DMS153 treated with DMSO at 0.1 percent for 48 hours (cell line): ENCODE results near the gene WWOX.

ENCODE experiments used
- DNase-seq: peaks from one replicate; lab custom pipeline; 2025; ENCODE audit not compliant: unreplicated experiment; lab: John Stamatoyannopoulos, UW

The WWOX gene

DNA sequence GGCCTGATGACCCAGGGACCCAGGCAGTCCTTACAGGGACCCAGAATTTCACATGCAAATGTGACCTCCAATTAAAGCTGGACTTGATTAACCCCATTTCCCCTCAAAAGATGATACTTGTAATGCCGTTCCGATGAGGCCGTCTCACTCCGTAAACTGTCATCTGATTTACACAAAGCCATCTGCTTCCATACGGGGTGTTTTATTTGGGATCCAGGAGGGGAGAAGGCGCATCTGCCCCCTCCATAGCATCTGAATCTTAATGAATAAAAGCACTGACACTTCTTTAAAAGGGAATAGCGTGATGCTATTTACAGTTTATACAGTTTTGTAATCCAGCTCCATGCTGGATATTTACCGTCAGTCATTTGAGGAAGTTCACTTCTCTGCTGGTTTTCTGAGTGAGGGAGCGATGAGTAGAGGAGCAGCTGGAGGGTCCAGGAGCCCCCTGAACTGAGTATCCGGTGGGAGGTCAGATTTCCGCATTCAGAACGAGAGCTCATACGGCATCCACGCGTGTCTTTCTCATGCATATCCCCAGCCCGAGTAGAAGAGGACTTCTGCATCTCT, 452.7 kb downstream of the WWOX start:
- DNase-seq = peak; percentile 69

GRCh38 chr16:78552716-78553115, 453.3 kb downstream of the WWOX start:
- DNase-seq = peak; percentile 32

GRCh38 chr16:78553268-78554039, 454.0 kb downstream of the WWOX start:
- no peak for DNase-seq

GRCh38 chr16:78556421-78556820, 457.0 kb downstream of the WWOX start:
- DNase-seq = no peak

DNA sequence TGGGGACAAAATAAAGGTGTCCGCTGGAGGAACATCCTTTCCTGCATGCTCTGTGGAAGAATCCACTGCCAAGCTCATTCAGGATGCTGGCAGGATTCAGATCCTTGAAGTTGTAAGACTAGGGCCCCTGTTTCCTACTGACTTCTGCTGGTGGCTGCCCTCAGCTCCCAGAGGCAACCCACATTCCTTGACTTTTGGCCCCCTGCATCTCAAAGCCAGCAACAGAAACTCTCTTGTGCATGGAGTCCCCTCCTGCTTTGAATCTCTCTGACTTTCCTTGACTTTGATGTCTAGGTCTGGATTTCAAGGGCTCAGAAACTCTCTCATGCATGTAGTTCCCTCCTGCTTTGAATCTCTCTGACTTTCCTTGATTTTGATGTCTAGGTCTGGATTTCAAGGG, 461.5 kb downstream of the WWOX start:
- DNase-seq = no peak

DNA sequence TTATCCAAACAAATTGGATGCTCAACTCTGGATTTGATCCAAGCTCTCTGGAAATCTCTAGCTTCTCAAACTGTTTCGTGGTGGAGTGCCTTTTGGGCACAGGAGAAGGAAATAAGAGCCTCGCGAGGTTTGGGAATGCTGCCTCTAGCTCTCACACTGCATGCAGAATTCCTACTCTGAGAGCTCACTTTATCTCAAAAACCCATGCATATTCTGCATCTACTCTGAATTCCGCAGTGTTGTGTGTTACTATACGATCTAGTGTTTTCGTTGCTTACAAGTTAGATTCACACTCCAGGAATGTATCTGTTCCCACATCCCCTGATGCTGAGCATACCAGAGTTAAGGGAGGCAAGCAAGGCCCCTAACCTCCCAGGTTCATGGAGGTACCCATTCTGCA, 462.7 kb downstream of the WWOX start:
- DNase-seq = no peak

GRCh38 chr16:78562650-78563049, 463.2 kb downstream of the WWOX start:
- no peak for DNase-seq

GRCh38 chr16:78563905-78564304, 464.5 kb downstream of the WWOX start:
- peak; percentile 88 for DNase-seq

DNA sequence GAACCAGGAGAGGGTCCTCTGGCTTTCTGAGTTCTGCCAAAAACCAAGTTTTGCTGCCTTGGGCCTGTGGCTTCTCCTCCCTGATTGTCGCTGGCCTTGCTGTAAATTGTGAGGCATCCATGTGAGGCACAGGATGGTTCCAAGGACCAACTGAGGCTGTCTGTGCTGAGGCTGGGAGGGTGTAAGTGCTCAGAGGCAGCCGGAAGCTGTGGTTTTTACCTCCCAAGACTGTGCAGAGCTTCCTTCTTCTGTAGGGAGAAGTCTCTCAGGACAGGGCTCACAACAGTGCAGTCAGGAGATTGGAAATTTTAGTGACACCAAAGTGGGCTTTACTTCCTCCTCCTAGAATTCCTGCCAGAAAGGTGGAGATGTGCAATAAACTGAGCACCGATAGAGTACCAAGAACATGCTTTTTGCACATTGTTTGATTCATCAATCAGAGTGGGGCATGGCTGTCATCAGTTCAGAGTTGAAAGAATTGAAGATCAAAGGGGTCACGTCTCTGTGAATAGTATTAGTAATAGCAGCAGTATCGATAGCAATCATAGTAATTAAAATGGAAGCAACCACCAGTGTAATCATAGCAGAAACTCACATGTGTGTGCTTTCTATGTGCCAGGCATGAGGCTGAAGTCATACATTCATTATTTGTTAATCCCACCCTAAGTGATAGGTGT, 467.1 kb downstream of the WWOX start:
- no peak for DNase-seq

DNA sequence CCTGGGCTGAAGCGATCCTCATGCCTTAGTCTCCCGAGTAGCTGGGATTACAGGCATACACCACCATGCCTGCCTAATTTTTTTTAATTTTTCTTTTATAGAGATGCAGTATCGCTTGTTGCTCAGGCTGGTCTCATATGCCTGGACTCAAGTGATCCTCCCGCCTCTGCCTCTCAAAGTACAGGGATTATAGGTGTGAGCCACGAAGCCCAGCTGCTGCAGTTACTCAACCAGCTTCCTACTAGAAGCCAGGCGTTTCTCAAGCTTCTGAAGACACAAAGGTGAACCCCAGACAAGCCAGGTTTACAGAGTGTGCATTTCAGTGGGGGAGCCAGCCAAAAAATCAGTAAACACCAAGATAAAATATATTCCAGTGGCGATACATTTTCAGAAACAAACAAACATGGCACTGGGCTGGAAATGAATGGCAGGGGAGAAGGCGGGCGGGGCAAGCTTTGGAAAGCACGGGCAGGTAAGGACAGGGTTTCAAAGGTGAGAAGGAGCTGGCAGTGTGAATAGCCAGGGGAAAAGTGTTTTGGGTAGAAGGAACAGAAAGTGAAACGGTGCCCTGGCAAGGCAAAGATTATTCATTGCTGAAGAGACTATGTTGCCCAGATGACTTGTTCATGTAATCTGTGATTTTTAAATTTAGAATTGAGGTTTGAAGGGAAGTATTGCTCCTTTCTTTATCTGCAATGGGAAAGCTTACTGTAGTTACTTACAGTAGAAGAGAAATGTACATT, 471.1 kb downstream of the WWOX start:
- no peak for DNase-seq

- DNase-seq = no peak
Observed at GRCh38 chr16:78571434-78571833, 472.0 kb downstream of the WWOX start.

GRCh38 chr16:78571898-78572358, 472.5 kb downstream of the WWOX start:
- no peak for DNase-seq

DNA sequence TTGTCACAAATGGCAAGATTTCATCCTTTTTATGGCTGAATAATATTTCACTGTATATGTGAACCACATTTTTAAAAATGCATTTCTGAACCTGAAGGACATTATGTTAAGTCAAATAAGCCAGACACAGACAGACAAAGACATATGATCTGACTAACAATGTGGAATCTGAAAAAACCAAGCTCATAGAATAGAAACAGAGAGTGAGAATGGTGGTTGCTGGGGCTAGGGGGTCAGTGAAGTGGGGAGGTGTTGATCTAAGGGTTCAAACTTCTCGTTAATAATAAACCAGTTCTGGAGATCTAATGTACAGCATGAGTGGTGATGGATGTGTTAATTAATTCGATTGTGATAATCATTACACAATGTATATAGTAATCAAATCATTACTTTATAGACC, 475.1 kb downstream of the WWOX start:
- DNase-seq = no peak

- DNase-seq = no peak
Observed at GRCh38 chr16:78576941-78577340, 477.5 kb downstream of the WWOX start.

GRCh38 chr16:78577630-78578029, 478.2 kb downstream of the WWOX start:
- no peak for DNase-seq

GRCh38 chr16:78579020-78579419, 479.6 kb downstream of the WWOX start:
- no peak for DNase-seq

DNA sequence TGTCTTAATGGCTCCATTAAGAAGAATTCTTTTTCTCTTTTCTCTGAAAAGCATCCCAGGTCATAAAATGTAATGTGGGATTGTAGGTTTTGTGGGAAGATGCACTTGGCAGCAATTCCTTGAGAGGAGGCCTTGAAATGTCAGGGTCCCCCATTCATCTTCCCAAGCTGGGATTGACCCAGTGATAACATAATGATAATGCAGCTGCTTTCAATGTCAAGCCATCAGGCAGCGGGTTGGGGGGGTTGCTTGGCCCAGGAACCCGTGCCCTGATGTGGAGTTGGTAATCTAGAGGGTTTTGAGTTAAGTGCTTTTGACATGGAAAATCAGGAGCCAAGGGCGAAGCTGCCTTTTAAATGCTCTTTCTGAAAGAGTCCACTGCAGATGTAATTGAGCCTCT, 484.0 kb downstream of the WWOX start:
- DNase-seq = no peak

GRCh38 chr16:78584213-78584860, 484.9 kb downstream of the WWOX start:
- no peak for DNase-seq

- no peak for DNase-seq
Observed at GRCh38 chr16:78584991-78585390, 485.5 kb downstream of the WWOX start.

- no peak for DNase-seq
Observed at GRCh38 chr16:78589331-78589730, 489.9 kb downstream of the WWOX start.

DNA sequence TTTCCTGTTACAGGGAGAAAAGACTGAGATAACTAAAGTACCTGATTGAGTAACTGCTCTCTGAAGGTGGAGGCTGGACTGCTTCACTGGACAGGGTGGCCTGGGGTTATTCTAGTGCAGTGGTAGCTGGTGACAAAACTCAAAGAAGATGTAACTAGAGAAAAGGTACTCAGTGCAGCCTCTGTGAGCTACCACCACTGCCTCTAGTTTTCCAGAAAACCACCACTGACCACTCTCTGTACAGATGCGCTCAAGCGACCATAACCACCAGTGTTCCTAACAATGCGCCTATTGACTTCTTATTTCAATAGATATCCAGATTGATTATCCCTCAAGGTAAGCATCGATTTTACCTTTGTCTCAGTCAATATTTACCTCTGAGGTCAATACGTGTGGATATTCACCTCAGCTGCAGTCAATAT, 492.2 kb downstream of the WWOX start:
- no peak for DNase-seq
